ENCODE results near the gene GGT7.
A peak's percentile ranks its signal among the peaks of the same experiment; 100 is the strongest.

GGT7 gene

DNA sequence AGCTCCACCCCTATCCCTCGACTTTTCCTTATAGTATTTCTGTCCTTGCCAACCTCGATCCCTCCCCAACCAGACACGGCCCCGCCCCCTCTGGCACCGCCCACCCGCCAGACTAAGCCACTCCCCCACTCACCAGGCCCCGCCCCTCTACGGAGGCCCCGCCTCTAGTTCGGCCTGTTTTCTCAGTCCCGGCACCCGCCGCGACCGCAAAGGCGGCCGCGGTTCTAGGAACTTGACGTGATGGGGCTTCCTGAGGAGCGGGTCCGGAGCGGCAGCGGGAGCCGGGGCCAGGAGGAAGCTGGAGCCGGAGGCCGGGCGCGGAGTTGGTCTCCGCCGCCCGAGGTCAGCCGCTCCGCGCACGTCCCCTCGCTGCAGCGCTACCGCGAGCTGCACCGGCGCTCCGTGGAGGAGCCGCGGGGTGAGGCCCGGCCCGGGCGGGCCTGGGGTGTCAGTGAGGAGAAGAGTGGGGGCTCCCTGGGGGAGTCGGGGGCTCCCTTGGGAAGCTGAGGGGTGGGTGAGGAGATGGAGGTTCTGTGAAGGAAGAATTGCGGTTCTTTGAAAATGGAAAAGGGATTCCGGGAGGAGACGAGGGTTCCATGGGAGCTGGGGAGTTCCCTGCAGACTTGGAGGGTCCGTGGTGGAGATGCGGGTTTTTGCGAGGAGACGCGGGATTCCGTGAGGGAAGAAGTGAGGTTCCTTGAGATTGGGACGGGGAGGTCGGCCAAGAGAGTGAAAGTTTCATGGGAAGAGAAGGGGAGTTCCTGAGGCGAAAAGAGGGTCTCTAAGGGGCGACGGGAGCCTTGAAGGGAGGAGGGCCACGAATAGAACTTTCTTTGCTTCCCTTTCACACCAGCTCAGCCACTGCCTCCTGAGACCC is 4.0 kb upstream of the GGT7 start, which contains the start of gene ACSS2:
Gene ACSS2, plus strand, starts transcription at position 207 of the 877 bp plus-strand sequence. Its CDS starts 34 bp downstream, at position 241.
- no peak for DNase-seq (ENCODE audit: low read depth)
- H3K4me3 ChIP-seq (ENCODE audit: low read depth, low read length): peak within 1 kb of the TSS; percentile 61

GRCh38 chr20:34875642-34876405 is 3.2 kb upstream of the GGT7 start:
- no peak for TF ChIP-seq MYC (IDR thresholded peaks at IDR 0.05; ENCODE audit: low read depth, low read length)
- TF ChIP-seq, protein P1, sequence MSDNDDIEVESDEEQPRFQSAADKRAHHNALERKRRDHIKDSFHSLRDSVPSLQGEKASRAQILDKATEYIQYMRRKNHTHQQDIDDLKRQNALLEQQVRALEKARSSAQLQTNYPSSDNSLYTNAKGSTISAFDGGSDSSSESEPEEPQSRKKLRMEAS (IDR thresholded peaks at IDR 0.05; ENCODE audit: low read depth, low read length): peak; percentile 46
- TF ChIP-seq POLR2A (IDR thresholded peaks at IDR 0.05; ENCODE audit: extremely low read depth, insufficient read length): peak; percentile 16
- TF ChIP-seq, protein P2, sequence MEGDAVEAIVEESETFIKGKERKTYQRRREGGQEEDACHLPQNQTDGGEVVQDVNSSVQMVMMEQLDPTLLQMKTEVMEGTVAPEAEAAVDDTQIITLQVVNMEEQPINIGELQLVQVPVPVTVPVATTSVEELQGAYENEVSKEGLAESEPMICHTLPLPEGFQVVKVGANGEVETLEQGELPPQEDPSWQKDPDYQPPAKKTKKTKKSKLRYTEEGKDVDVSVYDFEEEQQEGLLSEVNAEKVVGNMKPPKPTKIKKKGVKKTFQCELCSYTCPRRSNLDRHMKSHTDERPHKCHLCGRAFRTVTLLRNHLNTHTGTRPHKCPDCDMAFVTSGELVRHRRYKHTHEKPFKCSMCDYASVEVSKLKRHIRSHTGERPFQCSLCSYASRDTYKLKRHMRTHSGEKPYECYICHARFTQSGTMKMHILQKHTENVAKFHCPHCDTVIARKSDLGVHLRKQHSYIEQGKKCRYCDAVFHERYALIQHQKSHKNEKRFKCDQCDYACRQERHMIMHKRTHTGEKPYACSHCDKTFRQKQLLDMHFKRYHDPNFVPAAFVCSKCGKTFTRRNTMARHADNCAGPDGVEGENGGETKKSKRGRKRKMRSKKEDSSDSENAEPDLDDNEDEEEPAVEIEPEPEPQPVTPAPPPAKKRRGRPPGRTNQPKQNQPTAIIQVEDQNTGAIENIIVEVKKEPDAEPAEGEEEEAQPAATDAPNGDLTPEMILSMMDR (IDR thresholded peaks at IDR 0.05; ENCODE audit: low read depth, low read length): peak; percentile 9
- peak; percentile 98 for DNase-seq (ENCODE audit: low read depth)

More for the DNA sequence above, 4.0 kb upstream of the GGT7 start, which contains the start of gene ACSS2:
- no peak for TF ChIP-seq MYC (IDR thresholded peaks at IDR 0.05; ENCODE audit: low read depth, low read length)
- peak; percentile 48 for TF ChIP-seq POLR2A (IDR thresholded peaks at IDR 0.05; ENCODE audit: extremely low read depth, insufficient read length)

DNA sequence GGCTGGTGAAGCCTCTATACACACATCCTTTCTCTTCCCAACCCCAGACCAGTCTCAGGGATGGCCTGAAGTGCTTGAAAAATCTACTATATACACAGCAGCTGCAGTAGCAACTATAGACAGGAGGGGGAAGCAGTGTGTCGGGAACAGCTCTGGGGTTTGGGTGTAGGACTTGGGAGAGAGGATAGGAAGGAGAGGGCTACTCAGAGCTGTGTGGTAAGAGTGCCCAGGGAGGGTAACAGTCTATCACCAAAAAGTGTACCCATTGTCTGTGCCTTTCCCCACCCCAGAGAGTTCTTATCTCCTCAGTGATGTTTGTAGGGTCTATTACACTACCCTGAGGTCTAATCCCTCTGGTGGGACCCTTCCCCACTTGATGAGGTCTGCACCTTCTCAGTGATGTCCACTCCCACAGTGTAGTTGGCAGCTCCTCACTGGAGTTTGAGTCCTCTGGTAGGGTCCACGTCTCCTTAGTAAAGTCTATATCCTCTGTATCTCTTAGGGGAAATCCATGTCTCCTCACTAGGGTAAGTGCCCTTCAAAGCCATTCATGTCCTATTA is 1.5 kb upstream of the GGT7 start:
- H3K4me3 ChIP-seq (ENCODE audit: low read depth, low read length): no peak overlapping the region
- DNase-seq (ENCODE audit: low read depth): peak; percentile 88
- TF ChIP-seq, protein P1 (IDR thresholded peaks at IDR 0.05; ENCODE audit: low read depth, low read length): peak; percentile 35; the same call in 1 of the 2 replicates
- TF ChIP-seq, protein P2 (IDR thresholded peaks at IDR 0.05; ENCODE audit: low read depth, low read length): peak; percentile 92
- no peak for TF ChIP-seq POLR2A (IDR thresholded peaks at IDR 0.05; ENCODE audit: extremely low read depth, insufficient read length)
- no peak for TF ChIP-seq MYC (IDR thresholded peaks at IDR 0.05; ENCODE audit: low read depth, low read length)

More at GRCh38 chr20:34875642-34876405, 3.2 kb upstream of the GGT7 start:
- peak overlapping the region; percentile 54 for H3K4me3 ChIP-seq (ENCODE audit: low read depth, low read length)

DNA sequence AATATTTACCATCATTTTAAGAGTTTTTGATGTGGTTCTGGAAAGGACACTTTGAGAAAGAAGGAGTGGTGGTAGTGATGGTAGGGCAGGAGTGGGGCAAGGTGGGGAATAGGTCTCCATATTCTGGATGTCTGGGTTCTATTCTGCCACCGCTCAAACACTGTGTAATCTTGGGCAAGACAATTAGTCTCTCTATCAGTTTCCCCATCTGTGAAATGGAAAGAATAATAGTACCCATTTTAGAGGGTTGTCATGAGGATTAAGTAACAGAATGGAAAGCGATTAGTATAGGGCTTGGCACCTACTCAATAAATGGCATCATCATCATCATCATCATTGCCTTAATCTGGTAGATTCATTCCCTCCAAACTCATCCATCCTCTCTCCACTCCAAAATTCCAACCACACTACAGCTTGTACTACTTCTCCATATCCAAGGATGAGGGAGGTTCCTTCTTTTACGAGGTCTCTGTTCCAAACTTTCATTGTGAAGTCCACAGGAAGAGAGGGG is 982 bp upstream of the GGT7 start:
- TF ChIP-seq, protein P2 (IDR thresholded peaks at IDR 0.05; ENCODE audit: low read depth, low read length): no peak
- TF ChIP-seq, protein P1 (IDR thresholded peaks at IDR 0.05; ENCODE audit: low read depth, low read length): no peak
- TF ChIP-seq POLR2A (IDR thresholded peaks at IDR 0.05; ENCODE audit: extremely low read depth, insufficient read length) (no peak), MYC (IDR thresholded peaks at IDR 0.05; ENCODE audit: low read depth, low read length) (no peak)
- H3K4me3 ChIP-seq (ENCODE audit: low read depth, low read length): no peak overlapping the region
- no peak for DNase-seq (ENCODE audit: low read depth)

- no peak overlapping the region for H3K4me3 ChIP-seq (ENCODE audit: low read depth, low read length)
- no peak for DNase-seq (ENCODE audit: low read depth)
- TF ChIP-seq, protein P2 (IDR thresholded peaks at IDR 0.05; ENCODE audit: low read depth, low read length): no peak
- TF ChIP-seq POLR2A (IDR thresholded peaks at IDR 0.05; ENCODE audit: extremely low read depth, insufficient read length) (no peak), MYC (IDR thresholded peaks at IDR 0.05; ENCODE audit: low read depth, low read length) (no peak)
- TF ChIP-seq, protein P1 (IDR thresholded peaks at IDR 0.05; ENCODE audit: low read depth, low read length): no peak
Measured at GRCh38 chr20:34871966-34872621, 562 bp downstream of the GGT7 start.

Measured in NB4 (cell line).